ENCODE results near the gene HEATR5A.
"Not testable (repeated sequence)": the region's sequence is repeated elsewhere in the genome, so short reads cannot be mapped to it uniquely, and the experiment has no call there.

DNA sequence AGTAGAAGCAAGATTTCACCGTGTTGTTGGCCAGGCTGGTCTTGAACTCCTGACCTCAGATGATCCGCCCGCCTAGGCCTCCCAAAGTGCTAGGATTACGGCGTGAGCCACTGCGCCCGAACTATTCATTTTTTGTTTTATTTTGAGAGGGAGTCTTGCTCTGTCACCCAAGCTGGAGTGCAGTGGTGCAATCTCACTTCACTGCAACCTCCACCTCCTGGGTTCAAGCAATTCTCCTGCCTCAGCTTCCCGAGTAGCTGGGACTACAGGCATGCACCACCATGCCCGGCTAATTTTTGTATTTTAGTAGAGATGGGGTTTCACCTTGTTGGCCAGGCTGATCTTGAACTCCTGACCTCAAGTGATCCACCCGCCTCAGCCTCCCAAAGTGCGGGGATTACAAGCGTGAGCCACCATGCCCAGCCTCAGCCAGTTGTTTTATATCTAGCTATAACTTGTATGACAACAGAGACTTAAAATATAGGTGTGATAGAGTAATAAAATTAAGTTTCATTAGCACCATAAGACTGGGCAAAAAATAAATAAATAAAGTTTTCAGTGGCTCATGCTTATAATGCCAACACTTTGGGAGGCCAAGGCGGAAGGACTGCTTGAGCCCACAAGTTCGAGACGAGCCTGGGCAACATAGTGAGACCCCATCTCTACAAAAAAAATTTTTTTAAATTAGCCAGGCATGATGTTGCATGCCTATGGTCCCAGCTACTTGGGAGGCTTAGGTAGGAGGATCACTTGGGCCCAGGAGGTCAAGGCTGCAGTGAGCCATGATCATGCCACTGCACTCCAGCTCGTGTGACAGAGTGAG, 41.0 kb downstream of the HEATR5A start:
- TF ChIP-seq, protein P1, sequence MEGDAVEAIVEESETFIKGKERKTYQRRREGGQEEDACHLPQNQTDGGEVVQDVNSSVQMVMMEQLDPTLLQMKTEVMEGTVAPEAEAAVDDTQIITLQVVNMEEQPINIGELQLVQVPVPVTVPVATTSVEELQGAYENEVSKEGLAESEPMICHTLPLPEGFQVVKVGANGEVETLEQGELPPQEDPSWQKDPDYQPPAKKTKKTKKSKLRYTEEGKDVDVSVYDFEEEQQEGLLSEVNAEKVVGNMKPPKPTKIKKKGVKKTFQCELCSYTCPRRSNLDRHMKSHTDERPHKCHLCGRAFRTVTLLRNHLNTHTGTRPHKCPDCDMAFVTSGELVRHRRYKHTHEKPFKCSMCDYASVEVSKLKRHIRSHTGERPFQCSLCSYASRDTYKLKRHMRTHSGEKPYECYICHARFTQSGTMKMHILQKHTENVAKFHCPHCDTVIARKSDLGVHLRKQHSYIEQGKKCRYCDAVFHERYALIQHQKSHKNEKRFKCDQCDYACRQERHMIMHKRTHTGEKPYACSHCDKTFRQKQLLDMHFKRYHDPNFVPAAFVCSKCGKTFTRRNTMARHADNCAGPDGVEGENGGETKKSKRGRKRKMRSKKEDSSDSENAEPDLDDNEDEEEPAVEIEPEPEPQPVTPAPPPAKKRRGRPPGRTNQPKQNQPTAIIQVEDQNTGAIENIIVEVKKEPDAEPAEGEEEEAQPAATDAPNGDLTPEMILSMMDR (optimal IDR thresholded peaks at IDR 0.05 in 1 of 3, IDR thresholded peaks at IDR 0.05 in 1 of 3, conservative IDR thresholded peaks at IDR 0.05 in 1 of 3; ENCODE audit: extremely low read depth in 1 of 3, insufficient read depth in 2 of 3, low read length in 3 of 3): not testable (repeated sequence)
- TF ChIP-seq EZH2 (IDR thresholded peaks at IDR 0.05; ENCODE audit: low read length): not testable (repeated sequence)

Data from keratinocyte (primary cell).